A673 (cell line): Measurements from ENCODE around the gene PREX1. TPM values are rescaled to one million over a fixed set of nuclear protein-coding genes. Genes with fewer than 3 reads are reported as not detected.
"Not testable (repeated sequence)": the region's sequence is repeated elsewhere in the genome, so short reads cannot be mapped to it uniquely, and the experiment has no call there.

ENCODE experiments used
- BruUV-seq: library from RNA; stranded (reverse); fragments of 400-500 nt; replicated peaks from 2 replicates; lab custom pipeline; 2021; lab: Mats Ljungman, UMichigan
- CTCF ChIA-PET: fragments of 300-600 bp; sonication (Branson Sonifier 250); formaldehyde crosslinking; loops from one replicate; lab custom pipeline; 2022; ENCODE audit warnings: antibody characterized with exemption; lab: Charles Lee
- POLR2A ChIA-PET: fragments of 300-600 bp; sonication (Branson Sonifier 250); formaldehyde crosslinking; loops from one replicate; lab custom pipeline; 2022; ENCODE audit warnings: antibody characterized with exemption; ENCODE audit not compliant: low non-redundant PET; lab: Charles Lee
- DNase-seq: peaks from one replicate; pipeline ENCODE4 v3.0.0-alpha.2; 2015; ENCODE audit warnings: low spot score
- H3K27ac ChIP-seq: fragments of 200-600 bp; sonication (generic); 2 replicates; pipeline ENCODE4 v1.5.1; 2016; ENCODE audit warnings: mixed run types, low read depth, mild to moderate bottlenecking, mixed read lengths, antibody characterized with exemption, low read length; ENCODE audit not compliant: poor library complexity, severe bottlenecking
- H3K27me3 ChIP-seq: fragments of 200-600 bp; sonication (generic); replicated peaks from 2 replicates; pipeline ENCODE4 v1.6.1; 2017; ENCODE audit warnings: mixed run types, low read depth, mild to moderate bottlenecking, mixed read lengths, antibody characterized with exemption, low read length; ENCODE audit not compliant: insufficient read depth, poor library complexity
- H3K36me3 ChIP-seq: fragments of 200-600 bp; sonication (generic); 2 replicates; pipeline ENCODE4 v1.6.1; 2016; ENCODE audit warnings: mixed run types, mild to moderate bottlenecking, mixed read lengths, antibody characterized with exemption, low read length; ENCODE audit not compliant: insufficient read depth, poor library complexity, severe bottlenecking
- H3K4me1 ChIP-seq: fragments of 200-600 bp; sonication (generic); 2 replicates; pipeline ENCODE4 v1.6.1; 2017; ENCODE audit warnings: mixed run types, mild to moderate bottlenecking, mixed read lengths, antibody characterized with exemption, low read length; ENCODE audit not compliant: insufficient read depth, poor library complexity, severe bottlenecking
- H3K4me3 ChIP-seq: fragments of 200-600 bp; sonication (generic); 2 replicates; pipeline ENCODE4 v1.5.1; 2016; ENCODE audit warnings: low read depth, mixed run types, mild to moderate bottlenecking, mixed read lengths, low read length; ENCODE audit not compliant: poor library complexity, severe bottlenecking
- H3K9me3 ChIP-seq: fragments of 200-600 bp; sonication (generic); 2 replicates; pipeline ENCODE4 v1.6.1; 2016; ENCODE audit warnings: mixed run types, low read depth, mild to moderate bottlenecking, mixed read lengths, antibody characterized with exemption, low read length; ENCODE audit not compliant: poor library complexity, severe bottlenecking
- EZH2 ChIP-seq: fragments of 200-600 bp; sonication (generic); IDR thresholded peaks from 2 replicates; pipeline ENCODE4 v1.6.1; 2017; ENCODE audit warnings: borderline replicate concordance, low read depth, mild to moderate bottlenecking, mixed read lengths, antibody characterized with exemption, low read length; ENCODE audit not compliant: poor library complexity, severe bottlenecking
- intact Hi-C: fragments of 100-400 bp; cut with micrococcal nuclease; formaldehyde crosslinking; loops from one replicate; pipeline ENCODE4 v1.10.0; 2022; ENCODE audit not compliant: unreplicated experiment
- total RNA-seq: library from RNA; stranded (reverse); gene quantifications from 2 replicates; pipeline ENCODE4 v1.2.3, GENCODE V29; 2021
- TF ChIP-seq, protein P1 (sequence below): fragments of 300-800, 200-600 bp; sonication (generic); conservative IDR thresholded peaks from 2 replicates; pipeline ENCODE4 v1.5.1; 2017; ENCODE audit warnings: low read depth, mild to moderate bottlenecking, antibody characterized with exemption, low read length, moderate library complexity, mixed read lengths

Gene PREX1
- total RNA-seq, 1 experiment from 2014 or later: 145 TPM

- H3K27ac ChIP-seq: peak overlapping the region; percentile 57
Measured at GRCh38 chr20:48845721-48846306, 18.0 kb upstream of the PREX1 start.

GRCh38 chr20:48844996-48845395, 17.2 kb upstream of the PREX1 start:
- peak overlapping the region; percentile 57 for H3K27ac ChIP-seq
- no peak for TF ChIP-seq EZH2
- TF ChIP-seq, protein P1, sequence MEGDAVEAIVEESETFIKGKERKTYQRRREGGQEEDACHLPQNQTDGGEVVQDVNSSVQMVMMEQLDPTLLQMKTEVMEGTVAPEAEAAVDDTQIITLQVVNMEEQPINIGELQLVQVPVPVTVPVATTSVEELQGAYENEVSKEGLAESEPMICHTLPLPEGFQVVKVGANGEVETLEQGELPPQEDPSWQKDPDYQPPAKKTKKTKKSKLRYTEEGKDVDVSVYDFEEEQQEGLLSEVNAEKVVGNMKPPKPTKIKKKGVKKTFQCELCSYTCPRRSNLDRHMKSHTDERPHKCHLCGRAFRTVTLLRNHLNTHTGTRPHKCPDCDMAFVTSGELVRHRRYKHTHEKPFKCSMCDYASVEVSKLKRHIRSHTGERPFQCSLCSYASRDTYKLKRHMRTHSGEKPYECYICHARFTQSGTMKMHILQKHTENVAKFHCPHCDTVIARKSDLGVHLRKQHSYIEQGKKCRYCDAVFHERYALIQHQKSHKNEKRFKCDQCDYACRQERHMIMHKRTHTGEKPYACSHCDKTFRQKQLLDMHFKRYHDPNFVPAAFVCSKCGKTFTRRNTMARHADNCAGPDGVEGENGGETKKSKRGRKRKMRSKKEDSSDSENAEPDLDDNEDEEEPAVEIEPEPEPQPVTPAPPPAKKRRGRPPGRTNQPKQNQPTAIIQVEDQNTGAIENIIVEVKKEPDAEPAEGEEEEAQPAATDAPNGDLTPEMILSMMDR: no peak
- no peaks in the 10 kb centered on the region for H3K36me3 ChIP-seq
- H3K27me3 ChIP-seq: no peaks in the 10 kb centered on the region
- no TSS peak for BruUV-seq
- no peak overlapping the region for H3K4me3 ChIP-seq
- DNase-seq: peak; percentile 76
- POLR2A ChIA-PET: no interaction called here
- H3K4me1 ChIP-seq: peaks cover 45% of the 10 kb centered on the region
- intact Hi-C loops: no loop called here
- CTCF ChIA-PET: no interaction called here
- no peaks in the 10 kb centered on the region for H3K9me3 ChIP-seq

More at GRCh38 chr20:48845721-48846306, 18.0 kb upstream of the PREX1 start:
- no peaks in the 10 kb centered on the region for H3K27me3 ChIP-seq
- no TSS peak for BruUV-seq
- no peaks in the 10 kb centered on the region for H3K9me3 ChIP-seq
- H3K4me3 ChIP-seq: no peak overlapping the region
- H3K4me1 ChIP-seq: peaks cover 48% of the 10 kb centered on the region
- DNase-seq: no peak
- intact Hi-C loops: no loop called here
- POLR2A ChIA-PET: no interaction called here
- TF ChIP-seq EZH2: no peak
- TF ChIP-seq, protein P1: no peak
- CTCF ChIA-PET: no interaction called here
- no peaks in the 10 kb centered on the region for H3K36me3 ChIP-seq

- intact Hi-C loops, H3K27me3 ChIP-seq, POLR2A ChIA-PET, BruUV-seq, H3K27ac ChIP-seq, H3K9me3 ChIP-seq, DNase-seq, H3K36me3 ChIP-seq, CTCF ChIA-PET, H3K4me3 ChIP-seq: not testable (repeated sequence)
- peaks cover 45% of the 10 kb centered on the region for H3K4me1 ChIP-seq
Measured at GRCh38 chr20:48843896-48844295, 16.1 kb upstream of the PREX1 start.
